GM18517 (cell line): Measurements from ENCODE around the gene AKAP13.
A peak's percentile ranks its signal among the peaks of the same experiment; 100 is the strongest.
"Not testable (repeated sequence)": the region's sequence is repeated elsewhere in the genome, so short reads cannot be mapped to it uniquely, and the experiment has no call there.

Experiments
- ATAC-seq: cut with Tn5 transposase; IDR thresholded peaks from one replicate; pipeline ENCODE4 v1.9.1; 2021; ENCODE audit warnings: mild to moderate bottlenecking, moderate library complexity; ENCODE audit not compliant: unreplicated experiment

AKAP13 gene

GRCh38 chr15:85470563-85471271 is 90.3 kb downstream of the AKAP13 start:
- ATAC-seq: no peak

GRCh38 chr15:85472349-85472748 is 91.9 kb downstream of the AKAP13 start:
- no peak for ATAC-seq

GRCh38 chr15:85473455-85473854 is 93.1 kb downstream of the AKAP13 start:
- no peak for ATAC-seq

- peak; percentile 43 for ATAC-seq
Observed at GRCh38 chr15:85474700-85475316, 94.4 kb downstream of the AKAP13 start.

- peak; percentile 59 for ATAC-seq
Observed at GRCh38 chr15:85475317-85475701, 94.9 kb downstream of the AKAP13 start.

- no peak for ATAC-seq
Observed at GRCh38 chr15:85475711-85476110, 95.3 kb downstream of the AKAP13 start.

GRCh38 chr15:85477061-85477460 is 96.7 kb downstream of the AKAP13 start:
- ATAC-seq: no peak

- ATAC-seq: no peak
Observed at GRCh38 chr15:85477730-85478129, 97.3 kb downstream of the AKAP13 start.

GRCh38 chr15:85479071-85479647 is 98.8 kb downstream of the AKAP13 start:
- ATAC-seq: no peak

GRCh38 chr15:85480923-85481322 is 100.5 kb downstream of the AKAP13 start:
- no peak for ATAC-seq

- not testable (repeated sequence) for ATAC-seq
Observed at GRCh38 chr15:85481543-85481942, 101.1 kb downstream of the AKAP13 start.

- no peak for ATAC-seq
Observed at GRCh38 chr15:85482894-85483293, 102.5 kb downstream of the AKAP13 start.

- not testable (repeated sequence) for ATAC-seq
Observed at GRCh38 chr15:85483955-85484354, 103.6 kb downstream of the AKAP13 start.

- not testable (repeated sequence) for ATAC-seq
Observed at GRCh38 chr15:85484923-85485322, 104.5 kb downstream of the AKAP13 start.

- peak; percentile 66 for ATAC-seq
Observed at GRCh38 chr15:85485956-85486567, 105.7 kb downstream of the AKAP13 start.

- ATAC-seq: not testable (repeated sequence)
Observed at GRCh38 chr15:85487796-85488195, 107.4 kb downstream of the AKAP13 start.

GRCh38 chr15:85488997-85489396 is 108.6 kb downstream of the AKAP13 start:
- no peak for ATAC-seq

- no peak for ATAC-seq
Observed at GRCh38 chr15:85489773-85490493, 109.5 kb downstream of the AKAP13 start.

- no peak for ATAC-seq
Observed at GRCh38 chr15:85490856-85491255, 110.5 kb downstream of the AKAP13 start.

GRCh38 chr15:85491691-85492090 is 111.3 kb downstream of the AKAP13 start:
- ATAC-seq: no peak

- no peak for ATAC-seq
Observed at GRCh38 chr15:85492406-85492805, 112.0 kb downstream of the AKAP13 start.
